Astrocyte (in vitro differentiated cells and primary cell): ENCODE measurements around the gene TLCD2.

ENCODE experiments used
- CTCF ChIP-seq: IDR thresholded peaks from 2 replicates; pipeline ENCODE4 v1.5.1; 2011; ENCODE audit warnings: low read depth, mild to moderate bottlenecking, inconsistent platforms, low read length, moderate library complexity; ENCODE audit not compliant: insufficient read depth
- EZH2 ChIP-seq: IDR thresholded peaks from 2 replicates; pipeline ENCODE4 v1.6.1; 2012; ENCODE audit warnings: mild to moderate bottlenecking, low read length, inconsistent platforms; ENCODE audit not compliant: insufficient read depth

- TF ChIP-seq CTCF (no peak), EZH2 (no peak)
Measured at GRCh38 chr17:1703063-1703462, 7.1 kb downstream of the TLCD2 start.
